ENCODE measurements around the gene NFS1. TPM values are rescaled to one million over a fixed set of nuclear protein-coding genes. Genes with fewer than 3 reads are reported as not detected.

NFS1 gene
- polyA plus RNA-seq, 1 donor (not counting 4 experiments of a cell fraction or from before 2014, with no cell fraction given) = 39.6 TPM

GRCh38 chr20:35730583-35731468 is 31.7 kb upstream of the NFS1 start:
- dilution Hi-C loops (cut with MboI; ENCODE audit: extremely low pct_ligation_motif_present, low sequenced_read_pairs) = no loop called here
- H3K27ac ChIP-seq (ENCODE audit: control insufficient read depth, insufficient read depth, low read length) = no peak overlapping the region
- DNase-seq (ENCODE audit: low read depth, low spot score) (no peak), FAIRE-seq (no peak)
- H3K4me2 ChIP-seq (ENCODE audit: control insufficient read depth, extremely low read depth, insufficient read depth, low read depth, low read length) = no peak overlapping the region
- peaks cover 95% of the 10 kb centered on the region for H3K79me2 ChIP-seq (ENCODE audit: control insufficient read depth, insufficient read depth, low read length)
- H3K9me3 ChIP-seq (ENCODE audit: control insufficient read depth, low read depth, low read length) = no peaks in the 10 kb centered on the region
- H3K9me1 ChIP-seq (ENCODE audit: control insufficient read depth, extremely low read depth, insufficient read depth, low read length) = peaks cover 2% of the 10 kb centered on the region
- TF ChIP-seq CTCF (optimal IDR thresholded peaks at IDR 0.05 in 1 of 3, IDR thresholded peaks at IDR 0.05 in 1 of 3, conservative IDR thresholded peaks at IDR 0.05 in 1 of 3; ENCODE audit: extremely low read depth in 1 of 3, insufficient read depth in 2 of 3, low read length in 3 of 3) (no peak), EZH2 (IDR thresholded peaks at IDR 0.05; ENCODE audit: low read length) (no peak)
- H3K27me3 ChIP-seq (ENCODE audit: control insufficient read depth, extremely low read depth, insufficient read depth, low read length) = no peaks in the 10 kb centered on the region
- H4K20me1 ChIP-seq (ENCODE audit: control insufficient read depth, extremely low read depth, insufficient read depth, low read length) = peaks cover 67% of the 10 kb centered on the region
- H3K9ac ChIP-seq (ENCODE audit: control insufficient read depth, extremely low read depth, insufficient read depth, low read length) = no peak overlapping the region
- H2AFZ ChIP-seq (ENCODE audit: control insufficient read depth, low read length) = no peak overlapping the region
- peaks cover 32 to 51% of the 10 kb centered on the region in 2 experiments for H3K36me3 ChIP-seq (ENCODE audit: control insufficient read depth in 2 of 2, extremely low read depth in 1 of 2, insufficient read depth in 2 of 2, low read length in 2 of 2)
- peaks cover 6% of the 10 kb centered on the region for H3K4me1 ChIP-seq (ENCODE audit: control insufficient read depth, extremely low read depth, insufficient read depth, low read length)
- no peak overlapping the region for H3K4me3 ChIP-seq (ENCODE audit: control insufficient read depth in 2 of 3, extremely low read depth in 1 of 3, insufficient read depth in 2 of 3, low read depth in 1 of 3, low read length in 3 of 3)

GRCh38 chr20:35729836-35730582 is 30.9 kb upstream of the NFS1 start:
- peaks cover under 1% of the 10 kb centered on the region for H3K4me1 ChIP-seq (ENCODE audit: control insufficient read depth, extremely low read depth, insufficient read depth, low read length)
- no peak overlapping the region for H2AFZ ChIP-seq (ENCODE audit: control insufficient read depth, low read length)
- no peak overlapping the region for H3K4me2 ChIP-seq (ENCODE audit: control insufficient read depth, extremely low read depth, insufficient read depth, low read depth, low read length)
- peaks cover 59% of the 10 kb centered on the region for H4K20me1 ChIP-seq (ENCODE audit: control insufficient read depth, extremely low read depth, insufficient read depth, low read length)
- no peak overlapping the region for H3K4me3 ChIP-seq (ENCODE audit: control insufficient read depth in 2 of 3, extremely low read depth in 1 of 3, insufficient read depth in 2 of 3, low read depth in 1 of 3, low read length in 3 of 3)
- no peak overlapping the region for H3K9ac ChIP-seq (ENCODE audit: control insufficient read depth, extremely low read depth, insufficient read depth, low read length)
- peaks cover 2% of the 10 kb centered on the region for H3K9me1 ChIP-seq (ENCODE audit: control insufficient read depth, extremely low read depth, insufficient read depth, low read length)
- H3K27me3 ChIP-seq (ENCODE audit: control insufficient read depth, extremely low read depth, insufficient read depth, low read length) = no peaks in the 10 kb centered on the region
- no peak for DNase-seq (ENCODE audit: low read depth, low spot score)
- TF ChIP-seq EZH2 (IDR thresholded peaks at IDR 0.05; ENCODE audit: low read length) (no peak), CTCF (optimal IDR thresholded peaks at IDR 0.05 in 1 of 3, IDR thresholded peaks at IDR 0.05 in 1 of 3, conservative IDR thresholded peaks at IDR 0.05 in 1 of 3; ENCODE audit: extremely low read depth in 1 of 3, insufficient read depth in 2 of 3, low read length in 3 of 3) (no peak)
- no peak for FAIRE-seq
- H3K79me2 ChIP-seq (ENCODE audit: control insufficient read depth, insufficient read depth, low read length) = peaks cover 95% of the 10 kb centered on the region
- H3K9me3 ChIP-seq (ENCODE audit: control insufficient read depth, low read depth, low read length) = no peaks in the 10 kb centered on the region
- dilution Hi-C loops (cut with MboI; ENCODE audit: extremely low pct_ligation_motif_present, low sequenced_read_pairs) = no loop called here
- H3K27ac ChIP-seq (ENCODE audit: control insufficient read depth, insufficient read depth, low read length) = no peak overlapping the region
- H3K36me3 ChIP-seq (ENCODE audit: control insufficient read depth in 2 of 2, extremely low read depth in 1 of 2, insufficient read depth in 2 of 2, low read length in 2 of 2) = peaks cover 30 to 56% of the 10 kb centered on the region in 2 experiments

Measured in keratinocyte (primary cell).